ENCODE data around the gene TUBAL3.

DNA sequence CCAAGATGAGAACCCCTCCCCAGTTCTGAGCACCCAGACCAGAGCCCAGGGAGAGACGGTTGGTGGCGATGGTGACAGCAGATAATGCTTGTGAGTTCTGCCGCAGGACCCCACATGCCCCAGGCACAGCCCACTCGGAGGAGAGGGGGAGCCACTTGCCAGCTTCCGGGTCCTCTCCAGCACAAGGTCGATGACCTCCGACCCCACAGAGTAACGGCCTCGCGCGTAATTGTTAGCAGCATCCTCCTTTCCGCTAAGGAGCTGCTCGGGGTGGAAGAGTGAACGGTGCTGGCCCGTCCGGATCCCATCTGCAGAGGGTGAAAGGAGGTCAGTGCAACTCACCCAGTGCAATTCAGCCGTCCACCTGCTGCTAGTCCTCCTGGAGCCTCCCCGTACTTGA lies 9.5 kb downstream of the TUBAL3 start:
- TF ChIP-seq ZFP30 (CRISPR knock-in tag; IDR thresholded peaks at IDR 0.05) (no peak), TCF4 (CRISPR knock-in tag; IDR thresholded peaks at IDR 0.05; ENCODE audit: borderline replicate concordance) (no peak), RARB (CRISPR knock-in tag; IDR thresholded peaks at IDR 0.05) (no peak), GLIS3 (CRISPR knock-in tag; IDR thresholded peaks at IDR 0.05) (no peak), ZFP3 (CRISPR knock-in tag; IDR thresholded peaks at IDR 0.05) (no peak), PATZ1 (CRISPR knock-in tag; IDR thresholded peaks at IDR 0.05; ENCODE audit: borderline replicate concordance) (no peak), ESRRG (CRISPR knock-in tag; IDR thresholded peaks at IDR 0.05) (no peak), CREB5 (CRISPR knock-in tag; IDR thresholded peaks at IDR 0.05; ENCODE audit: low read depth) (no peak), ARNTL (CRISPR knock-in tag; IDR thresholded peaks at IDR 0.05; ENCODE audit: borderline replicate concordance, low read depth) (no peak), ZNF565 (CRISPR knock-in tag; conservative IDR thresholded peaks at IDR 0.05; ENCODE audit: low read depth) (no peak)

Data from SK-N-SH treated with all-trans-retinoic acid at 6 μM for 48 hours (cell line).